GM19395 (cell line): ENCODE measurements around the gene ZNF467.

ENCODE experiments used
- ATAC-seq: cut with Tn5 transposase; IDR thresholded peaks from one replicate; pipeline ENCODE4 v1.9.1; 2021; ENCODE audit warnings: mild to moderate bottlenecking, moderate library complexity; ENCODE audit not compliant: unreplicated experiment

Gene ZNF467

DNA sequence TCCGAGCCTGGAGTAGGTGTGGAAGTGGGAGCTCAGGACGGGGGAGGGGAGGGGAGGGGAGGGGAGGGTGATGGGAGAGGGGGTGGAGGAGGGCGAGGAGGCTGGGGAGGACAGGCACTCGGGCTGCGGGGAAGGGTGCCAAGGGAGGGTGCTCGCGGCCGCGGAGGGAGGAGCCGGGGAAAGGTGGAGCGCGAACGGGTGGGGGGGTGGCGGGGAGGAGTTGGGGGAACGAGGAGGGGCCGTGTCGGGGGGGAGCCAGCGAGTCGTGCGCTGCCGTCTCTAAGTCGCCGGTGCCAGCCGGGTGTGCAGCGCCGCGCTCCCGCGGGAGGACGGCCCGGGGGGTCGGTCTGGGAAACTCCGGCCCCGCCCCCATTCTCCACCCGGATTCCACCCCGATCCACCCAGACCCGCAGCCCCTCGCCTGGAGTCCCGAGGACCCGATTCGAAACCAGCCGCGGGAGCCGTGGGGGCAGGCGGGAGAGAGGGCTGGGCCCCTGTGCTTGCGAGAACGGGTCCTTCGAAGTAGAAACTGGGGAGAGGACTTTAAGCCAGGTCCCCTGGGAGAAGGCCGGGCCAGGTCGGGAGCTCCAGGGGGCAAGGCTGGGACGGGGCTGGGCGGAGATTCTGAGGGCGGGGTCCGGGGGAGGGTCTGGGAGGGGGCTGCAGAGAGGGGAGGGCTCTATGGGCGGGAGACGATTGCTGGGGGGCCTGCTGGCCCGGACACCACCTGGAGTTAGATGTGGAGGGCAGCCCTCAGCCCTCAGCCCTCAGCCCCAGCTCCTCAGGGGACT is at the start of gene ZNF467:
TSS of gene ZNF467 (minus strand) at position 143 of the 791 bp plus-strand sequence. CDS start 2,556 bp downstream, outside the sequence.
- ATAC-seq = no peak

DNA sequence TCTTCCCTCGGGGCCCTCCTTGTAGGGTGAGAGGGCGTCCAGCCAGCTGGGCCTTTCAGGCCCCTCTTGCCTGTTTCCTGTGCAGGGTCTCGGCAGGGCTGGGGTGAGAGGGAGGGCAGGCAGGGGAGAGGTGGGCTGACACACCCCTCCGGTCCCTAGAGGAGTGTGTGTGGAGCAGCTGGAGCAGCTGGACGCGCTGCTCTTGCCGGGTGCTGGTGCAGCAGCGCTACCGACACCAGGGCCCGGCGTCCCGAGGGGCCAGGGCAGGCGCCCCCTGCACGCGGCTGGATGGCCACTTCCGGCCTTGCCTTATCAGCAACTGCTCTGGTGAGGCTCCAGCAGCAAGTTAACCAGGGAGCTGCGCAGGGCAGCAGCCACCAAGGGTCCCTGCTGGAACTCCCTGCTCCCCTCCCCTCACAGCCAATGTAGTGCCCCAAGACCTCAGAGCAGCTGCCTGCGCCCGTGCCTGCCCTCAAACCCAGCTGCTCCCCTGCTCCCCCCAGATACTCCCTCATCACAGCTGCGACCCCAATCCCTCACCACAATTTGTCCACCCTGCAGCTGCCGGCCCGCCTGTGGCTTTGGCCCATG is 49.1 kb upstream of the ZNF467 start:
- ATAC-seq = no peak

- ATAC-seq = no peak
Measured at GRCh38 chr7:149821191-149822148, 48.1 kb upstream of the ZNF467 start.

GRCh38 chr7:149820622-149821190 is 47.3 kb upstream of the ZNF467 start:
- no peak for ATAC-seq

GRCh38 chr7:149819961-149820340 is 46.6 kb upstream of the ZNF467 start:
- ATAC-seq = no peak

- ATAC-seq = no peak
Measured at GRCh38 chr7:149819141-149819960, 46.0 kb upstream of the ZNF467 start.

- no peak for ATAC-seq
Measured at GRCh38 chr7:149818536-149818840, 45.1 kb upstream of the ZNF467 start.

GRCh38 chr7:149817836-149818535 is 44.6 kb upstream of the ZNF467 start:
- ATAC-seq = no peak

- ATAC-seq = no peak
Measured at GRCh38 chr7:149817301-149817771, 43.9 kb upstream of the ZNF467 start.

DNA sequence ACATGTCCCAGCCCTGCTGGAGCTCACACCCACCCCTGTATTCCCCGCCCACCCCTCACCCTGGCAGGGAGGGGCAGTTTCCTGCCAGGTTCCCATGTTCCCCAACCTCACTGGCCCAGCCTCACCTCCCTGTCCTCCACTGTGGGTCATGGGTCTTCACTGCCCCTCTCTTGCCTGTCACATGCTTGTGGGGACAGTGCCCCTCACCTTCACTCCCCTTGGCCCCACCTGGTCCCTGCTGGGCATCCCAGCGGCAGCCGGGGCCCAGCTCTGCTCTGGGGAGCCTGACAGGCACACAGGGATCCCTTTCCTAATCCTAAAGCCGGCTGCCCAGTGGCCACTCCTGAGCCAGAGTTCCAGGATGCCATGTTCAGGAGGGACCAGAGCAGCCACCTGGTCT is 43.4 kb upstream of the ZNF467 start:
- ATAC-seq = no peak

DNA sequence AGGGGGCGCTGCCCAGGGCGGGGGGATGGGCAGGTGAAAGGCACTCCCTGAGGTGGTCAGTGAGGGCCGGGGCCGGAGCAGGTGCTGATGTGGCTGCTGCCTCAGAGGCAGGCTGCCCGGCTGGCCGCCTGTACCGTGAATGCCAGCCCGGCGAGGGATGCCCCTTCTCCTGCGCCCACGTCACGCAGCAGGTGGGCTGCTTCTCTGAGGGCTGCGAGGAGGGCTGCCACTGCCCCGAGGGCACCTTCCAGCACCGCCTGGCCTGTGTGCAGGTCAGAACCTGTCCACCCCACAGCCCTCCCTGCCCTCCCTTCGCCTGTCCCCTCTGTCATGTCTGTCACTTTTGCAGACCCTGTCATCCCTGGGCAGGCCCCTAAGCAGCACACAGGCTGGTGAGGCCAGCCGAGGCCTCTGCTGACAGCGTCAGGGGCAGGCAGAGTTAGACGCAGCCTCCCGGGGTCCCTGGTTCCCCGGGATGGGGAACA is 42.9 kb upstream of the ZNF467 start:
- no peak for ATAC-seq

DNA sequence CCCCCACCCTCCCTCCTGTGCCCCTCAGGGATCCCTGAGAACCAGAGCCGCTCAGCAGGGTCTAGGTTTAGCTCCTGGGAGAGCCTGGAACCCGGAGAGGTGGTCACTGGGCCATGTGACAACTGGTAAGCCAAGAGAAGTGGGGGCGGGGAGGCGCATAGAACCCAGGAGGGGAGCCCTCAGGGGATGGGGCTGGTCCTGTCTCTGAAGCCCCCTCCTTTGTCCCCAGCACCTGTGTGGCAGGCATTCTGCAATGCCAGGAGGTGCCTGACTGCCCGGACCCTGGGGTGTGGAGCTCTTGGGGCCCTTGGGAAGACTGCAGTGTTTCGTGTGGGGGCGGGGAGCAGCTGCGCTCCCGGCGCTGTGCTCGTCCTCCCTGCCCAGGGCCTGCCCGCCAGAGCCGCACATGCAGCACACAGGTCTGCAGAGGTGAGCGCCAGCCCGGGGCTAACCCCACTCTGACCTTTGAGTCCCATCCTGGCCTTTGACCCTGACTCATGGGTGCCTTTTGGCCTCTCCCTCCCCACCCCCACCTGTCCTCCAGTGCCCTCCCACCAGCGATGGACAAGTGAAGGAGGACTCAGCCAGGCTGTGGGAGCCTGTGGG is 42.4 kb upstream of the ZNF467 start:
- ATAC-seq = no peak

DNA sequence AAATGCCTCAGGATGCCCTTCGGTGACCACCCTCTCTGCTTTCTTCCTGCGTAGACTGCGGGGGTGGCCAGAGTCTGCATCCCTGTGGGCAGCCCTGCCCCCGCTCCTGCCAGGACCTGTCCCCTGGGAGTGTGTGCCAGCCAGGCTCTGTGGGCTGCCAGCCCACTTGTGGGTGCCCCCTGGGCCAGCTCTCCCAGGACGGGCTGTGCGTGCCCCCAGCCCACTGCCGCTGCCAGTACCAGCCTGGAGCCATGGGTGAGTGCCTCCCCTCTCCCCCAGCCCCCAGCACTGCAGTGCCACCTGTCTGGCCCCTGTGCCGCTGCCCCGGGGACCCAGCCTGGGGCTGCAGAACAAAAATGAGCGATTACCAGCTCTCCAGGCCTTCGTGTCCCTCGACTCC is 41.7 kb upstream of the ZNF467 start:
- ATAC-seq = no peak

DNA sequence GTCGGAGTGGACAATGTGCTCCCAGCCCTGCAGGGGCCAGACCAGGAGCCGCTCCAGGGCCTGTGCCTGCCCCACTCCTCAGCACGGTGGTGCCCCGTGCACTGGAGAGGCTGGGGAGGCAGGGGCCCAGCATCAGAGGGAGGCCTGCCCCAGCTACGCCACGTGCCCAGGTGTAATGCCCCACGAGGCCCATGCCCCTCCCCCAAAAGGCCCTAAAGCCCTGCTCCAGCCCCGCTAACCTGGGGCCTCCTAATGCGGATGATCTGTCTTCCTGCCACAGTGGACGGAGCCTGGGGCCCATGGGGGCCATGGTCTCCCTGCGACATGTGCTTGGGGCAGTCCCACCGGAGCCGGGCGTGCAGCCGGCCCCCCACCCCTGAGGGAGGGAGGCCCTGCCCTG is 41.1 kb upstream of the ZNF467 start:
- no peak for ATAC-seq

DNA sequence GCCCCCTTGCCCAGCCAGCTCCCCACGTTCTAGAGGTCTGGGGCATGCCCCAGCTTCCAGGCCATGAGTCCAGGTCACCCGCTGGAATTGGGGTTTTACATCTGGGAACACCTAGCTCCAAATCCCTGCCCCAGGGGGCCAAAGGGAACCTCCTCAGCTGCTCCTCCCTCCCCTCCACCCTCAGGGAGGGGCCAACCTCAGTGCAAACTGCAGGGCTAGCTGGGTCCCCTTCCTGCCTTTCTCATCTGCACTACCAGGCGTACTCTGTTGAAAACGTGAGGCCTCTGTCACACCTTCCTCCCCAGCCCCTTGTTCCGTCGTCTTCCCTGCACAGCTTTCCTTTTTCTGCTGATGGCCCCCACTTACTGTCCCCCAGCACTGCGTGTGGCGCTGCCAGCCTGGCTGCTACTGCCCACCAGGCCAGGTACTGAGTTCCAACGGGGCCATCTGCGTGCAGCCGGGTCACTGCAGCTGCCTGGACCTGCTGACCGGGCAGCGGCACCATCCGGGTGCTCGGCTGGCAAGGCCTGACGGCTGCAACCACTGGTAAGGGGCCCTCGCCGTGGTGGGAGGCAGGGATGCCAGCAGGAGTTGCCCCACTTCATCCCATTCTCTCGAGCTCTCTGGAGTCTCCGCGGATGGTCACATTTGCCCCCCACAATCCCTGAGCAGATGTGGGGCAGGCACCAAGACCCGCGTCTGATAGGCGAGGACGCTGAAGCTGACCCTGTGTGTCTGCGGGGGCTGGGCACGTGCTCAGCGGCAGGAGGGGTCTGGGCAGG is 40.1 kb upstream of the ZNF467 start:
- no peak for ATAC-seq

DNA sequence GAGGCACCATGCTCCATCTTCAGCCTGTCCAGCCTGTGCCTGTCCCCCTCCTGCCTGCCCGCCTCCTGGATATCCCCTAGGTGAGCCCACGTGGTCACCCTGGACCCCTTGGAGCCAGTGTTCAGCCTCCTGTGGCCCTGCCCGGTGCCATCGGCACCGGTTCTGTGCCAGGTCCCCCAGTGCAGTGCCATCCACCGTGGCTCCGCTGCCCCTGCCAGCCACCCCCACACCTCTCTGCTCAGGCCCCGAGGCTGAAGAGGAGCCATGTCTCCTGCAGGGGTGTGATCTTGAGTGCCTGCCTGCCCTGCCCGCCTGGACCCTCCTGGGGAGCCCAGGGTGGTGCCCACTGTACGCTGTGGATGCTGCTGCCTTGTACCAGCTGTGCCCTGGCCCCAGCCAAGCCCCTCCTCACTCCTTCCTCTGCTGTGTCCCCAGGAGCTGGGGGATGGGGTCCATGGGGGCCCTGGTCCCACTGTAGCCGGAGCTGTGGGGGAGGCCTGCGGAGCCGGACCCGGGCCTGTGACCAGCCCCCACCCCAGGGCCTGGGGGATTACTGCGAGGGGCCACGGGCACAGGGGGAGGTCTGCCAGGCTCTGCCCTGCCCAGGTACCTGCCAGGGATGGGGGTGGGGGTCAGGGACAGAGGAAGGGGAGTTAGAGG is 38.6 kb upstream of the ZNF467 start:
- ATAC-seq = no peak

DNA sequence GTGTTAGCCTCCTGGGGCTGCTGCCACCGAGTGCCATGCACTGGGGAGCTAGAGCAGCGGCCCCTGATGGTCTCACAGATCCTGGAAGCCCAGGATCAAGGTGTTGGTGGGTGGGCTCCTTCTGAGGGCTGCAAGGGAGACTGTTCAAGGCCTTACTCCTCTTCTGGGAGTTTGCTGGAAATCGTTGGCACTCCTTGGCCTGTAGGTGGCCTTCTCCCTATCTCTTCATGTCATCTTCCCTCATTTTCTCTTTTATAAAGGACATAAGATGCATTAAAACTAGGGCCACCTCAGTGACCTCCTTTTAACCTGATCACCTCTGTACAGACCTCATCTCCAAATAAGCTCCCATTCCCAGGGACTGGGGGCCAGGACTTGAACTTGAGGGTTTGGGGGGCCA is 37.8 kb upstream of the ZNF467 start:
- ATAC-seq = no peak

- no peak for ATAC-seq
Measured at GRCh38 chr7:149809215-149809614, 35.8 kb upstream of the ZNF467 start.
